Measurements from ENCODE around the gene NPTX1. TPM values are rescaled to one million over a fixed set of nuclear protein-coding genes. Genes with fewer than 3 reads are reported as not detected.
"Not testable (repeated sequence)": the region's sequence is repeated elsewhere in the genome, so short reads cannot be mapped to it uniquely, and the experiment has no call there.

The NPTX1 gene
- total RNA-seq, 2 experiments from 2014 or later, result 0.48 to 0.51 TPM

DNA sequence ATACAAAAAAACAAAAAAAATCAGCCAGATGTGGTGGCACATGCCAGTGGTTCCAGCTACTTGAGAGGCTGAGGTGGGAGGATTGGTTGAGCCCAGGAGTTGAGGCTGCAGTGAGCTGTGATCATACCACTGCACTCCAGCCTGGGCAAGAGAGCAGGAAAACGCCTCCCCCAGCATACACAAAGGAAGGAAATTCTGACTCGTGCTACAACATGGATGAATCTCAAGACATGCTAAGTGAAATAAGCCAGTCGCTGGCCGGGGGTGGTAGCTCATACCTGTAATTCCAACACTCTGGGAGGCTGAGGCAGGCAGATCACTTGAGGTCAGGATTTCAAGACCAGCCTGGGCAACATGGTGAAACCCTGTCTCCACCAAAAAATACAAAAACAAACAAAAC lies 30.8 kb upstream of the NPTX1 start:
- POLR2A ChIA-PET, CTCF ChIA-PET: not testable (repeated sequence)

DNA sequence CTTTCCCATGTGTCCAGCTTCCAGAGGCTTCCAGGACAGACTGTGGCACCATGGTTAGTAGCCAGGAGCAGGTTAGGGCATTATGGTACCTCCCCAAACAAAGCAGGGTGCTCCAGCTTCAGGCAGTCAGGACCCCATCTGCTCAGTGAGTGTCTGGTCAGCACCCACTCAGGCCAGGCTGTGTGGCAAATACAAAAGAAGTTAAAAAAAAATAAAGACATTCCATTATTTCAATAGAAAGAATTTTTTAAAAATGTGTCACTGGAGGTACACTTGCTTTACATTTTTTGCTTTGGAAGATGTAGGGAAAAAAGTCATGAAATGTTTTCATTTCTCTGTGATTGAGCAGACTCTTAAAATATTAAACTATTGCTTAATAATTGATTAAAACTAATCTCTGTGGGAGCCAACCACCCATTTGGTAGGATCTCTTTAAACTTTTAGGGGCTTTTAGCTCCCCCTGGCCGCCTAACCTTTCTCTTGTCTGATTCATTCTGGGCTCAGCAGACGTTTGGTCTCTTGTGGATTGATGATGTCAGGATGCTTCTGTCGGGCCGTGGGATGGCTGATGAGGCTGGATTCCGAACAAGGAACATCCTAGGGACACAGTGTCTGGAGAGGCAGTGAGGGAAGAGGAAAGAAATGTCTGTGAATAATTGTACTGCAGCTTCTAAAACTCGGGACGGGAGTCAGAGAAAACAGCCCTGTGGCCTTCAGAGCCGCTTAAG lies 28.4 kb upstream of the NPTX1 start:
- ChIA-PET POLR2A (no interaction called here), CTCF (interaction anchor here (0.6 to 1.6 kb wide), 2 partner anchors 70 to 77 kb away, joined by 3 to 4 read pairs; no protein-coding TSS in a partner anchor)

DNA sequence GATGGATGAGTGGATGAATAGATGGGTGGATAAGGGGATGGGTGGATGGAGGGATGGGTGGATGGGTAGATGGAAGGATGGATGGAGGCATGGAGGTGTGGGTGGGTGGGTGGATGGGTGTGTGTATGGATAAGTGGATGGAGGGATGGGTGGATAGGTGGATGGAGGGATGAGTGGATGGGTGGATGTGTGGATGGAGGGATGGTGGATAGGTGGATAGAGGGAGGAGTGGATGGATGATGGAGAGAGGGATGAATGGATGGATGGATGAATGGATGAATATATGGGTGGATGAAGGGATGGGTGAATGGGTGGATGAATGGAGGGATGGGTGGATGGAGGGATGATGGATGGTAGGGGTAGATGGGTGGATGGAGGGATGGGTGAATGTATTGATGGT lies 27.5 kb upstream of the NPTX1 start:
- ChIA-PET POLR2A (no interaction called here), CTCF (no interaction called here)

DNA sequence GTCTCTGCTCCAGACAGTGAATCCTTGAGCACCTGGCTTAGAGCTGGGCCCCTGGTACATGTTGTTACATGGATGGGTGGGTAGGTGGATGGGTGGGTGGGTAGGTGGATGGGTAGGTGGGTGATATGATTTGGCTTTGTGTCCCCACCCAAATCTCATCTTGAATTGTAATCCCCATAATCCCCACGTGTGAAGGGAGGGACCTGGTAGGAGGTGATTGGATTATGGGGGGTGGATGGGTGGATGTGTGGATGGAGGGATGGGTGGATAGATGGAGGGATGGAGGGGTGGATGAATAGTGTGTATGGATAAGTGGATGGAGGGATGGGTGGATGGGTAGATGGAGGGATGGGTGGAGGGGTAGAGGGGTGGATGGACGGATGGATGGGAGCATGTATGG lies 26.6 kb upstream of the NPTX1 start:
- ChIA-PET CTCF (no interaction called here), POLR2A (no interaction called here)

DNA sequence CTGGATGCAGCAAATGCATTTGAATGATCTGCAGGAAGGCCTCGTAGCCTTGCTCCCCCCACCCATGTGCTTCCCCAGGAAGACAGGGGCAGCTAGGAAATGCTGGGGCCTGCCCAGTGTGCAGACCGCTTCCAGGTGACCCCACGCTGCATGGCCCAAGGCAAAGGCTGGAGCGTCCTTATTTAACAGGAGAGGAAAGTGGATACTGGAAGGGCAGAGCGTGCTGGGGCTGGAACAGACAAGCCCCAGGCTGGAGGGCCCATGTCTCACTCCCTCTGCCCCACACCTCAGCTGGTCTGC lies 26.1 kb upstream of the NPTX1 start:
- ChIA-PET CTCF (no interaction called here), POLR2A (no interaction called here)

DNA sequence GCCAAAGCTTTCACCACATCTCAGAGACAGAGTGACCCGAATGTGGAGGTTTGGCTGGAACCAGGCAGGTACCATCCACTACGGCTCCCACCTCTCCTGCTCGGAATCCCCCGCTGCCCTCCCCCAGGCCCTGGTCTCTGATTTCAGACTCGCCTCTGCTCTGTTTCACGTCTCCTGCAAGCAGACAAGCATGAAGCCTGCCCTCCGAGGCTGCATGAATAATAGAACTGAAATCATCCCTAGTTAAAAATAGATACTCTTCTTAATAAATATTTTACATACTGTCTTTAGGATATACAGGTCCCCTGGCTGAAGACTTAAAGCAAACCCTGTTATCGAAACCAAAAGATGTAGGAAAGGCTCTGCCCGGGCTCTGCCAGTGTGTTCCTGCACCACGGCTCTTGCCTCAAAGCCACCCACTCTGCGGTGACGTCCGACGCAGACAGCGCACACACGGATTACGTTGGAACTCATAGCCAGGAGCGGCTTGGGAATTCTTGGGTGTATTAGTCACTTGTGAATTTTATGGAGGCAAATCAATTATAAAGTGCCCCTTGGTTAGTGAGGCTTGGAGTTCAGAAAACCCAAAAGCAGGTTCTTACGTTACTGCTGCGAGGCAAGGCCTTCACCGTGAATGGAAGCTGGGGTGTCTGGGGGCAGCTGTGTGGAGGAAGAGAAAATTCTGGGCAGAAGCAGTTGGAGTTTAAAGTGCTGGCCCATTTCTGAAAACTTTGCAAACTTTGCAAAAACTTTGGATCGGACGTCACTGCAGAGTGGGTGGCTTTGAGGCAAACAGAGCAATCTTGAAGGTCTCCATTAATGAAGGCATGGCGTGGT lies 25.6 kb upstream of the NPTX1 start:
- CTCF ChIA-PET, result interaction anchor here (0.6 kb wide), 1 partner anchor 8 kb away, joined by 3 read pairs; no protein-coding TSS in a partner anchor
- POLR2A ChIA-PET, result no interaction called here

DNA sequence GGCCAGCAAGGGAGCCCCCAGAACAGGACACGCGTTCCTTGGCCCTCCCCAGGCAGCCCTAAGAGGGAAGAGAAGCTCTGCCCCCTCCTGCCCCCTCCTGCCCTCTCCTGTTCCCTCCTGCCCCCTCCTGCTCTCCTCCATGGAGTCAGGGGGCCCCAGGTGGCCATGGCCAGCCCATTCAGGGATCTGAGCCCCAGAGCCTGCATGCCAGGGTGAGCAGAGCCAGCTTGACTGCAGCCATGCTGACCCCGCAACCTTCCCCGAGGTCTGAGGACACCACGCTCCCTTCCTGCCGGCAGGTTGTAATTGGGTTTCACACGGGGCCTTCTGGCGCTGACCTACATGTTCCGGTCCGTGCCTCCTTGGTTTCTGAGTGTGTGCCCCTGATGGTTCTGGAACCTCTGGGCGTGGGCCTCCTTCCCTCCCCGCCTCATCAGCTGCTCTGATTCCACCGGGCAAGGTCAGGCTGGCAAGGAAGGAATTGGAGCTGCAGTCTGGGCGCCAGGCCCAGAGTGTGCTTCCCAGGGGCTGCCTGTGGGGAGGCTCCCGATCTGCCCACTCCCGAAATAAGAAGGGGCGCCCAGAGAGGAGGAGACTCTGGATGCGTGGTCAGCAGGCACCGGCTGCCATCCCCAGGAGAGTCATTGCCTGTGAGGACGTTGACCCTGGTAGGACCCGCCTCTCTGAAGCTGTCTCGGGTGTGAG lies 23.7 kb upstream of the NPTX1 start:
- ChIA-PET POLR2A (no interaction called here), CTCF (interaction anchor here (0.6 kb wide), 1 partner anchor 73 kb away, joined by 3 read pairs; no protein-coding TSS in a partner anchor)

GRCh38 chr17:80499560-80499959 lies 23.2 kb upstream of the NPTX1 start:
- POLR2A ChIA-PET, result no interaction called here

DNA sequence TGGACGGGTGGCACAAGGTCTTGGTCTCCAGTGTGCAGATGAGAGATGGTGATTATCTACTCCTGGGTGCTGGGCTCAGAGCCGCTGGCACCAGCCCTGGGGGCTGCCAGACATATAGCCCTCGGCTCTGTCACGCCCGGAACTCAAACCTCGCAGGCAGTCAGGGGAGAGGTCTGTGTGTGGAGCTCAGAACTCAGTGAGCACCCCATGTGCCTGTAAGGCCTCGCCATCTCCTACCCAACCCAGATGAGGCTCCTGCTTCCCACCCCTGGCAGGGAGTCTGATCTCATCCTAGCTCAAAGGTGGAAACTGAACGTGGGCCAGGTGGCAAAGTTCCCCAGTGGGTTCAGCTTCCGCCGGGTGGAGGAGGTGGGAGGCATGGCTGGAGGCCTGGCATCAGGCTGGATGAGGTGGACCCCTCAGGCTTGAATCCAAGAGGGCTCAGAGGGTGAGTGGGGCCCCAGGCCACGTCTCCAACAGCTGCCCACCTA lies 22.6 kb upstream of the NPTX1 start:
- ChIA-PET POLR2A (no interaction called here), CTCF (no interaction called here)

More at GRCh38 chr17:80499560-80499959, 23.2 kb upstream of the NPTX1 start:
- CTCF ChIA-PET, result interaction anchor here (0.6 kb wide), 1 partner anchor 72 kb away, joined by 3 read pairs; no protein-coding TSS in a partner anchor

GRCh38 chr17:80498242-80498919 lies 22.0 kb upstream of the NPTX1 start:
- ChIA-PET CTCF (no interaction called here), POLR2A (interaction anchor here (0.5 kb wide), 1 partner anchor 86 kb away, joined by 3 read pairs; no protein-coding TSS in a partner anchor)

GRCh38 chr17:80497726-80498241 lies 21.4 kb upstream of the NPTX1 start:
- ChIA-PET POLR2A (interaction anchor here (0.5 to 0.7 kb wide), 2 partner anchors 86 to 1614 kb away, joined by 3 read pairs; no protein-coding TSS in a partner anchor), CTCF (no interaction called here)

GRCh38 chr17:80494547-80494946 lies 18.1 kb upstream of the NPTX1 start:
- CTCF ChIA-PET, result no interaction called here

DNA sequence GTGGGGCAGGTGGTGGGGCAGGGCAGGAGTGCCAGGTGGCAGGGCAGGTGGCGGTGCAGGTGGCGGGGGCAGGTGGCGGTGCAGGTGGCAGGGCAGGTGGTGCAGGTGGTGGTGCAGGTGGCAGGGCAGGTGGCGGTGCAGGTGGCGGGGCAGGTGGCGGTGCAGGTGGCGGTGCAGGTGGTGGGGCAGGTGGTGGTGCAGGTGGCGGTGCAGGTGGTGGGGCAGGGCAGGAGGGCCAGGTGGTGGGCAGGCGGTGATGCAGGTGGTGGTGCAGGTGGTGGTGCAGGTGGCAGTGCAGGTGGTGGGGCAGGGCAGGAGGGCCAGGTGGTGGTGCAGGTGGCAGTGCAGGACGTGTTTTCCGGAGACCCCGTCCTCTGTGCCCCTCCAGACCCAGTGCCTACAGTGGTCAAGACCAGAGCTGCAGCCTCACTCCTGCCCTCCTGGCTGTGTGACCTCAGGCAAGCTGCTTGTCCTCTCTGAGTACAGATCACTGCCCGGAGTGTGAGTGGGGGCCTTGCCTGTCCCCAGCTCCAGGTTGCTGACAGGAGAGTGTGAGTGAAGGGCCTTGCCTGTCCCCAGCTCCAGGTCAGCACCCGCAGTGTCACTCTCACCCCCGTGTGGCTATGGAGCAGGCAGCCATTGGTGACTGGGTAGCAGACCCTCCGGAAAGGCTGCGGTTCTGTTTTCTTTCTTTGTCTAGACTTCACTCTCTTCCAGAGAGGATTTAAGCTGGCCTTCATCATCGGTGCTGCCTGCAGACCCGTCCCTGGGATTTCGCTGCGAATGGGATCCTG lies 16.1 kb upstream of the NPTX1 start:
- ChIA-PET CTCF (no interaction called here), POLR2A (no interaction called here)

More at GRCh38 chr17:80494547-80494946, 18.1 kb upstream of the NPTX1 start:
- POLR2A ChIA-PET, result no interaction called here

GRCh38 chr17:80491478-80492342 lies 15.3 kb upstream of the NPTX1 start:
- POLR2A ChIA-PET, result no interaction called here
- CTCF ChIA-PET, result no interaction called here

GRCh38 chr17:80487511-80487910 lies 11.1 kb upstream of the NPTX1 start:
- ChIA-PET POLR2A (no interaction called here), CTCF (no interaction called here)

DNA sequence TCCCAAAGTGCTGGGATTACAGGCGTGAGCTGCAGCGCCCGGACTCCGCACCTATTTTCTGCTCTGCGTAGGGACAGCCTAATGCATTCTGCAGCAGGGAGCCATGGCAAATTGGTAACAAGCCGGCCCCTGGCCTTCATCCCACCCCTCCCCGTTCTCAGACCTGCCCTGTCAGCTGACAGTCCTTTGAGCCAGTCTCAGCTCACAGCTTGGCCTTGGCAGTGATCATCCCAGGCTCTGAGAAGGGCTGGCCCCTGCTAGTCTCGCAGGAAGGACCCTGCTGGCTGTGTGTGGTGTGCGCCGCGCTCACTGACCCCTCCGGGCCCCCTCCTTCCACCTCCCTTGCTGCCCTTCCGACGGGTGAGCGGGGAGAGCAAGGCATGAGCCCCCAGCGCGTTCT lies 10.3 kb upstream of the NPTX1 start:
- ChIA-PET CTCF (no interaction called here), POLR2A (no interaction called here)

DNA sequence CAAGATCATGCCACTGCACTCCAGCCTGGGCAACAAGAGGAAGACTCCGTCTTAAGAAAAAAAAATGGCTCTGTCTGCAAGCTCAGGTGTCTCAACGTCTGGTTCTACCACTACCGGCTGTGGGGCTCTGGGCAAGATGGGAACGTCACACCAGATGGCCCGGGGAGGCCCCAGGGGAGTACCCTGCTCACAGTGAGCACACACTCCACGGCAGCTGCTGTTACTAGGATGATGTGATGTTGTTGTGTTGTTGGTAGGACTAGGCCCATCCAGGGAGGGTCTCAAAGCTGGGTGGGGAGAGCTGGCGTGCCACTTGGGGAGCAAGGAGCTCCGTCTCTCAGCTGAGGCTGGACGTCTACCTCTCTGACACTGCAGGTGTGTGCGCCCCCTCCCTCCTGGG lies 9.4 kb upstream of the NPTX1 start:
- ChIA-PET CTCF (no interaction called here), POLR2A (no interaction called here)

Data from activated CD8-positive, alpha-beta memory T cell treated with anti-CD3 and anti-CD28 coated beads for 36 hours (primary cell).